ENCODE results near the gene SERPINA10.

DNA sequence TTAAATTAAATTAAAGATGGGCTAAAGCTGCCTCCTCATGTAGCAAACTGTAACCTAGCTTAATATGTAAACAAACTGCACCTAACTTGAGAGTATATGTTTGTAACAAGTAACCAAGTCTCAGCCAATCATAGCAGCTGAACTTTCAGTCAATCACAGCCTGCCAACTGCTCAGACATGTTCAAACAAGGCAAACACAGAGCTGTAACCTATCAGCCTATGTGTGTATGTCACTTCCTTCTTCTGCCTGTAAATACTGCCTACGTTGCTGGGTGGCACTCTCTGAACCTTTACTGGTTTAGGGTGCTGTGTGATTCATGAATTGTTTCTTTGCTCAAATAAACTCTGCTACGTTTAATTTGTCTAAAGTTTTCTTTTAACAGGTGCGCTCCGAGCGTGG, 27.2 kb upstream of the SERPINA10 start:
- TF ChIP-seq CTCF (IDR thresholded peaks at IDR 0.05) (no peak), ZFX (IDR thresholded peaks at IDR 0.05; ENCODE audit: borderline replicate concordance) (no peak)
